Stimulated activated naive CD4-positive, alpha-beta T cell (primary cell): ENCODE data around the gene ADAM22.

Source experiments
- DNase-seq, 6 experiments: peaks; one replicate each; lab custom pipeline; 2025; lab: John Stamatoyannopoulos, UW

The ADAM22 gene

GRCh38 chr7:87960239-87960638 lies 26.2 kb downstream of the ADAM22 start:
- DNase-seq, result no peak

GRCh38 chr7:87961754-87962153 lies 27.7 kb downstream of the ADAM22 start:
- DNase-seq, result no peak

DNA sequence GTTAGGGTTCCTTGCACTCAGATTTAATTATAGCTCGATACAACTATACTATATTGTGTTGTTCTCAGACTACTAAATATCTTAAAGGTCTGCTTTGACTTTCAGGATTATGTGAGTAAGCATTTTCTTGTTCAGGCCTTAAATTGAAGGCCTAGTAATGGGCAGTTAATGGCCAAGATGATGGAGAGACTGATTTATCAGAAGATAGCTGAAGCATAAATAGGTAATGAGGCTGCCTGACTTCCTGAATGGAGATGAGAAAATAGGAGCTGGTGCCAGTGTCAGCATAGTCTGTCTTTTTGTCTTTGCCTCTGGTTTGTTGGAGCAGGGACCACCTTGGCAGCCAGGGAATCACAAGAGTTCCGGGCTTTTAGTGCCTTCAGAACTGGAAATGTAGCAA lies 32.2 kb downstream of the ADAM22 start:
- no peak for DNase-seq

GRCh38 chr7:87968021-87968420 lies 34.0 kb downstream of the ADAM22 start:
- DNase-seq, result no peak

DNA sequence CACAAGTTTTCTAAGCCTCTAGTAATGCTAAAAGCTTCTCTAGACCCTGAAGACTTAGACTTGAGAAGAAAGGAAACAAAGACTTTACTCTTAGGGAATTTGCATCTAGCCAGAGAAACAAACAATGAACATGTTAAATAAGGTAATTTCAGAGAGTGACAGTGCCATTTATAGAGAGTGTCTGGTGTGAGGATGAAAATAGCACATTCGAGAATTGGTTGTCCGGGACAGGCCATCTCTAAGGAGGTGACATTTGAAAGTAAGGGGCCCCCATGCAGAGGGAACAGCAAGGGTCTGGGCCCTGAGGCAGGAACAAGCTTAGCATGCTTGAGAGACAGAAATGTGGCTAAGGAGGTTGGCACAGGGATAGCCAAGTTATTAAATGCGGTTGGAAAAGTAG lies 48.1 kb downstream of the ADAM22 start:
- DNase-seq, result no peak

GRCh38 chr7:87984088-87984487 lies 50.0 kb downstream of the ADAM22 start:
- no peak for DNase-seq

DNA sequence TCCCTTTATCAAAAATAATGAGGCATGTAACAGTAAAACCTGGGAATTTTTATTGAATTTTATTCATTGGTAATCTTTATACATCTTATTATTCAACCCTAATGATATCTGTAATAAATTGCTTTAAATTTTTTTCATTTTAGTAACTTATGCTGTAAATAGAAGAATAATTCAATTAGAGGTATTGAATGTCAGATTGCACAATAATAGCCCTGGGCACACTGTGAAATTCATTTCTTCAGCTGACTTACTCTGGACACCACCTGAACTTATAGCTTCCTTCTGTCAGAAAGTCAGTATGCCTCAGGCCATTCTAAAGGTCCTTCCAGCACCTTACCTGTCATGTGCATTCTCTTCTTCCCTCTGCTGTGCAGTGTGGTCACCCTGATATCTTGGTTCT lies 59.2 kb downstream of the ADAM22 start:
- DNase-seq, result no peak

DNA sequence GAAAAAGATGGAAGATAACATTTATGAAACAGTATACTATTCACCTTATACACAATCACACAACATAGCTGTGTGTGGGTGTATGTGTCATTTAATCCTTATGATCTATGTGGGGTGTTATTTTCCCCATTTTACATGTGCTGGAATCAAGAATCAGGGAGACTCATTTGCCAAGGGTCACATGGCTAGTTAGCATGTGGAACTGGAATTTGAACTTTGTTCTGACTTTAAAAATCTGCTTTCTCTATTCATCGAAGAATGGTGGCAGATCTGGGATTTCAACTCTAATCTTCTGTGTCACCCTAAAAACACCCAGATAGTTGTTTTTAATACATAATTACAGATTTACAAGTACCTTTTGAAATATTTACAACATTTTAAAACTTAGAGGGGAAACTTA lies 65.2 kb downstream of the ADAM22 start:
- no peak for DNase-seq

- no peak for DNase-seq
Measured at GRCh38 chr7:88001744-88002530, 67.9 kb downstream of the ADAM22 start.

DNA sequence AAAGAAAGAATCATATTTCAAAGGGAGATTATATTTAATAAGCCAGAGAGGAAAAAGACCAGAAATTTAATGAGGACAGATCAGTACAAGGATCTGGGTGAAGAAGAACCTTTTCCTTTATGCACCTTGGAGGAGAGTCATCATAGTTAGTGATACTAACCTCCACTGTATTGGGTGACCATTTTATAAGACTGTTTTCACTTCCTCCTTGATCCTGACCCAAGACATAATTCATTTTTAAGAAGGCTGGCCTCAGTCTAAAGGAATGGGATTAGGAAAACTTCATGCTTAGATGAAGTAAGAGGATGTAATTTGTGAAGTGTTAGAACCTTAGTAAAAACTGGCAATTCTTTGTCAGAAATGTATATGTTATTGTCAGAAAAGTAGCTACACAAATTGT lies 68.6 kb downstream of the ADAM22 start:
- DNase-seq, result no peak

- DNase-seq, result no peak
Measured at GRCh38 chr7:88003581-88003980, 69.5 kb downstream of the ADAM22 start.

DNA sequence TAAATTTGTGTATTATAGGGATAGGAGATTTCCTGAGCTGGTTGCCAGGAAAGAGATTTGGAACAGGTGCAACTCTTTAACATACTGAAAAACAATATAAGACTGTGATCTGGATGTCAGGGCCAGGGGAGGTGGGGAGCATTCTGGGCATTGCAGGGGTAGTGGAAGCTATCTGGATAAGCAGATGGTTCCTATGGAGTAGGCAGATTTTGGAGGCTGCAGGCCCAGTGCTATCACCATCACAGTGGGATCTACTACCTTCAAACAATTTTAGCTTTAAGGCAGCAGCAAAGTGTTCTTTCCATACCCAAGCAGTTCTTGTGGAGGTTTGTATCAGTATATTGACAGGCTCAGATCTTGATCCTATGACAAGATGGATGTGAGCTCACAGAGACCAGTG lies 71.1 kb downstream of the ADAM22 start:
- no peak for DNase-seq

- DNase-seq, result no peak
Measured at GRCh38 chr7:88009651-88010050, 75.6 kb downstream of the ADAM22 start.

DNA sequence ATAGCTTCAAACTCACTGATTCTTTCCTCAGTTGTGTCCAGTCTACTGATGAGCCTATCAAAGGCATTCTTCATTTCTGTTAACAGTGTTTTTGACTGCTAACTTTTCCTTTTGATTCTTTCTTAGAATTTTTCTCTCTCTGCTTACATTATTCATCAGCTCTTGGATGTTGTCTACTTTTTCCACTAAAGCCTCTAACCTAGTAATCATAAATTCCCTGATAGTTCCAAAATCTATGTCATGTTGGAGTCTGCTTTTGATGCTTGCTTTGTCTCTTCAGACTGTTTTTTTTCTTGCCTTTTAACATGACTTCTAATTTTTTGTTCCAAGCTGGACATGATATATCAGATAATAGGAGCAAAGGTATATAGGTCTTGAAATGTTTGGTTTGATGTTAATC lies 78.0 kb downstream of the ADAM22 start:
- DNase-seq, result no peak

DNA sequence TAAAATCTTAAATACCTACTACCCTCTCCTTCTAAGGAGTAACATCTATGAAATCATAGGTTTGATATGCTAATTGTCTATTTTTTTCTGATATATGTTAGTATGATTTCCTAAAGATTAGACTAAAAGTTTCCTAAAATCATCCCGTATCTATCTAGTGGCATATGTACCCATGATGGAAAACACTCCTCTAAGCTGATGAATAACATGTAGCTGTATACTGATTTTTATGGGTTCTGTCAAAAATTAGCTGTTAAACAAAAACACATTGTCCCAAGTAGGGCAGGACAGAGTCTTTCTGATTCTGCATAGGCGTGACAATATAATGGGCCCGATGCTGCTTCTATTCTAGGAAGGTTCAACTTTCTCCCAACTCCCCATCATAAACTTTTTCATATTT lies 79.9 kb downstream of the ADAM22 start:
- no peak for DNase-seq

DNA sequence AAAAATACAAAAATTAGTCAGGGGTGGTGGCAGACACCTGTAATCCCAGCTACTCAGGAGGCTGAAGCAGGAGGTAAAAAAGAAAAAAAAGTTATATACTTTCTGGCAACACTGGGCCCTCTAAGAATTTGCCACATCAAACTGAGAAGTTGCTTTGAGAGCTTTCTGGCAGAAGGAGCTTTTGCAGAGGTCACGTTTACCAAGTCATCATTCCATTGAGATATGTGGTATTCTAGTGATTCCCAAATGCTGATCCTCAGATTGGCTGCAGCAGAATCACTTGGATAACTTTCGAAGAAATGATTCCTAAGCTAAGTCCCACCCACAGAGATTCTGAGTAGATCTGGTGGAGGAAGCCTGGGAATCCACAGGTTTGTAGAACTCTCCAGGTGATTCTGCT lies 80.5 kb downstream of the ADAM22 start:
- no peak for DNase-seq

DNA sequence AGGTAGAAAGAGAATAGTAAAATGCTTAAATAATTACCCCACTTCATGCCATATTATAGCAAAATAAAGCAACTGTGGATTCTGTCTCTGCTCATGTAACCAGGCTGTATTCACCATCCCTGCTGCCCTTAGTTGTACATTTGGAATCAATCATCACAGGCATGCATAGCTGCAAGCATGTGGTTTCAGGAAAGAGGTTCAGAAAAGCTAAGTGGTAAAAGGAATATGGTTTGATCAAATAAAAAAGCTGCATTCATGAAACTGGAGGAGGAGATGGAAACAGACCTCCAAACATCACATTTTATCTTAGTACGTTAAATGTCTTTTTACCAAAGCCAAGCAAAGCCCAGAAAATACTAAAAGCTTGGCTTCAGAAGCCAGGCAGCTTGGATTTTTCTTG lies 81.3 kb downstream of the ADAM22 start:
- no peak for DNase-seq

GRCh38 chr7:88018501-88018900 lies 84.5 kb downstream of the ADAM22 start:
- no peak for DNase-seq

- DNase-seq, result no peak
Measured at GRCh38 chr7:88020953-88021665, 87.1 kb downstream of the ADAM22 start.

- no peak for DNase-seq
Measured at GRCh38 chr7:88027724-88028123, 93.7 kb downstream of the ADAM22 start.

DNA sequence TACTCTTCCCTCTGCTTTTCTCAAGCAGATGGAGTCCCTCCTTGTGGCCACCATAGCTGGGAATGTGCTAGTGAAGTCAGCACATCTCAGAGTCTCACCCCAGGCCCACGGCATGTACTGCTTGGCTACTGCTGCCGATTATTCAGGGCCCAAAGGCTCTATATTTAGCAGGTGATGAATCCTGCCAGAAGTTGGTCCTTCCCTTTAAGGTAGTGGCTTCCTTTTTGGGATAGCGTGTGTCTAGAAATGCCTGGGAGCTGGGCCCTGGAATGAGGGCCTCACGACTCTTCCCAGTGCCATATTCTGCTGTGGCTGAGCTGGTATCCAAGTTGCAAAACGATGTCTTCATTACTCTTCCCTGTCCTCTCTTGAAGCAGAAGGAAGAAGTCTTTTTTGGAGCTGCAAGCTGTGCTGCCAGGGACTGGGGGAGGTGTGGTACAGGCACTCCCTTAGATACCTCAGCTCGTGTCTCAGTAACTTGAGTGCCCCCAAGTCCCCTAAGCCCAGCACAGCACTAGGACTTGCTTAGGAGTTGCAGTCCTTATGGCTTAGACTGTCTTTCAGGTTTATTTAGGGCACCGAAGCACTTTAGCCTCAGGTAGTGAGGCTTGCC lies 100.1 kb downstream of the ADAM22 start:
- DNase-seq, result no peak

DNA sequence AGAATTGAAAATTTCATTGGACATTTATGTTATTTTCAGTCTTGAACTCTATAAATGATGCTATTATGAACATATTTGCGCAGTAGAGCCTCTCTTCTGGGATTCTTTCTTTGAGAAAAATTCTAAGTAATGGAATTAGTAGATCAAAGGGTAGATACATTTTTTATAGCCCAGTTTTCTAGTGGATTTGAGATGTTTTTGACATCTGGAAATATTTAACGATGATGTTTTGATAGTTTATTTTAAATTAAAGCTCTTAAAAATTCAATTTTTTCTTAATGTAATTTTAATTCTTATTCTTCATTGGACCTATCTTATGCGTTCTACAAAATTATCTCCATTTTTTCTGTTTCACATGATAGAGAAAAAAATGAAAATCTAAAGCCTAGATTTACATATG lies 103.0 kb downstream of the ADAM22 start:
- no peak for DNase-seq

DNA sequence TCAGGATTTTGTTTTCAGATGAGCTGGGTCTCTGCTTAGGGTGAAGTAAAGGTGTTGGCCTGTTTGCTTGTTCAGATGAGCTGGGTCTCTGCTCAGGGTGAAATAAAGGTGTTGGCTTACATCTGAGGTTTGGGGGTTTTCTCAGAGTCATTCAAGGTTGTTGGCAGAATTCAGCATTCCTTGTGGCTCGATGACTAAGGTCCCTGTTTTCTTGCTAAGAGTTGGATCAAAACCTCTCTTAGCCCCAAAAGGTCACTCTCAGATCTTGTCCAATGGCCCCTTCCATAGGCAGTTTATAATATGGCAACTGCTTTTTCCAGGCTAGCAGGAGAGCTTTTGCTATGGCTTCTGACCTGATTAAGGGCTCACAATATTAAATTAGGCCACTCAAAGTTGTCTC lies 106.6 kb downstream of the ADAM22 start:
- no peak for DNase-seq
